HG03039 (cell line): Measurements from ENCODE around the gene PISD.
"Not testable (repeated sequence)": the region's sequence is repeated elsewhere in the genome, so short reads cannot be mapped to it uniquely, and the experiment has no call there.

ENCODE experiments used
- ATAC-seq: cut with Tn5 transposase; IDR thresholded peaks from one replicate; pipeline ENCODE4 v1.9.1; 2021; ENCODE audit warnings: mild to moderate bottlenecking, moderate library complexity; ENCODE audit not compliant: unreplicated experiment

The PISD gene

GRCh38 chr22:31661851-31662667 lies at the start of gene PISD:
Gene PISD (minus strand): TSS chr22:31662215. CDS start chr22:31662208, 7 bp downstream.
- ATAC-seq: peak; percentile 77

- not testable (repeated sequence) for ATAC-seq
Observed at GRCh38 chr22:31711226-31711625, 49.2 kb upstream of the PISD start.

GRCh38 chr22:31707519-31707918 lies 45.5 kb upstream of the PISD start:
- ATAC-seq: no peak

- no peak for ATAC-seq
Observed at GRCh38 chr22:31695423-31695822, 33.4 kb upstream of the PISD start.

GRCh38 chr22:31694046-31694445 lies 32.0 kb upstream of the PISD start:
- not testable (repeated sequence) for ATAC-seq

GRCh38 chr22:31692186-31692886 lies 30.3 kb upstream of the PISD start:
- no peak for ATAC-seq

- no peak for ATAC-seq
Observed at GRCh38 chr22:31691408-31691807, 29.4 kb upstream of the PISD start.

- no peak for ATAC-seq
Observed at GRCh38 chr22:31683181-31684105, 21.4 kb upstream of the PISD start.

GRCh38 chr22:31682751-31683150 lies 20.7 kb upstream of the PISD start:
- ATAC-seq: no peak

GRCh38 chr22:31681349-31682345 lies 19.6 kb upstream of the PISD start:
- ATAC-seq: no peak

- no peak for ATAC-seq
Observed at GRCh38 chr22:31680861-31681341, 18.9 kb upstream of the PISD start.

GRCh38 chr22:31678748-31679147 lies 16.7 kb upstream of the PISD start:
- no peak for ATAC-seq

- peak; percentile 93 for ATAC-seq
Observed at GRCh38 chr22:31676700-31677099, 14.7 kb upstream of the PISD start.

- ATAC-seq: not testable (repeated sequence)
Observed at GRCh38 chr22:31674219-31674618, 12.2 kb upstream of the PISD start.

GRCh38 chr22:31668849-31669248 lies 6.8 kb upstream of the PISD start:
- ATAC-seq: not testable (repeated sequence)

- ATAC-seq: no peak
Observed at GRCh38 chr22:31662668-31663037, 638 bp upstream of the PISD start.

GRCh38 chr22:31660860-31661341 lies 1.1 kb downstream of the PISD start:
- ATAC-seq: not testable (repeated sequence)

- no peak for ATAC-seq
Observed at GRCh38 chr22:31659246-31659645, 2.8 kb downstream of the PISD start.

GRCh38 chr22:31654408-31654807 lies 7.6 kb downstream of the PISD start:
- no peak for ATAC-seq

GRCh38 chr22:31653944-31654343 lies 8.1 kb downstream of the PISD start:
- no peak for ATAC-seq
